ENCODE data around the gene C1QTNF6. TPM values are rescaled to one million over a fixed set of nuclear protein-coding genes. Genes with fewer than 3 reads are reported as not detected.
A peak's percentile ranks its signal among the peaks of the same experiment; 100 is the strongest.

C1QTNF6 gene
- total RNA-seq, 1 experiment from 2014 or later = 15.2 TPM

GRCh38 chr22:37176464-37177061 lies 11.5 kb downstream of the C1QTNF6 start:
- no peak overlapping the region for H2AFZ ChIP-seq (ENCODE audit: low read depth, low read length, poor library complexity, severe bottlenecking)
- POLR2A ChIA-PET = interaction anchor here (2.3 kb wide), 1 partner anchor 11 kb away, joined by 12 read pairs; the partner anchor contains the start of gene C1QTNF6
- no peak overlapping the region for H3K4me3 ChIP-seq (replicated peaks in 1 of 2; ENCODE audit: low read depth in 1 of 2, low read length in 2 of 2)
- peak; percentile 32; the same call in 1 of the 2 replicates for ATAC-seq
- H3K9me3 ChIP-seq (ENCODE audit: control insufficient read depth in 1 of 2, insufficient read depth in 1 of 2, low read depth in 1 of 2, low read length in 2 of 2) = no peaks in the 10 kb centered on the region
- no peak overlapping the region for H3K9ac ChIP-seq (ENCODE audit: low read length)
- no peaks in the 10 kb centered on the region for H3K79me2 ChIP-seq (ENCODE audit: insufficient read depth, low read length)
- no peaks in the 10 kb centered on the region for H4K20me1 ChIP-seq (ENCODE audit: insufficient read depth)
- no peaks in the 10 kb centered on the region for H3K27me3 ChIP-seq (ENCODE audit: insufficient read depth, low read length)
- no peak overlapping the region for H3K4me2 ChIP-seq (ENCODE audit: low read length)
- no peak overlapping the region for H3K27ac ChIP-seq (ENCODE audit: low read depth, low read length)
- peaks cover 2 to 18% of the 10 kb centered on the region in 2 experiments; a peak in 3 of 4 replicates for H3K4me1 ChIP-seq (ENCODE audit: control insufficient read depth in 1 of 2, insufficient read depth in 2 of 2, low read length in 2 of 2)
- intact Hi-C loops (cut with micrococcal nuclease) = no loop called here
- RAD21 ChIA-PET (ENCODE audit: low non-redundant PET in 1 of 2, low total read pairs in 2 of 2, uncharacterized antibody in 2 of 2, unreplicated experiment in 2 of 2) = no interaction called here
- no peak for DNase-seq (ENCODE audit: low read depth, low spot score)
- no peaks in the 10 kb centered on the region for H3K9me2 ChIP-seq (ENCODE audit: insufficient read depth)
- BruUV-seq (replicated peaks) = no TSS peak
- no peak for TF ChIP-seq SP1 (IDR thresholded peaks at IDR 0.05; ENCODE audit: low read depth)
- no peak for TF ChIP-seq RAD21 (IDR thresholded peaks at IDR 0.05; ENCODE audit: low read depth)
- TF ChIP-seq, protein P1, sequence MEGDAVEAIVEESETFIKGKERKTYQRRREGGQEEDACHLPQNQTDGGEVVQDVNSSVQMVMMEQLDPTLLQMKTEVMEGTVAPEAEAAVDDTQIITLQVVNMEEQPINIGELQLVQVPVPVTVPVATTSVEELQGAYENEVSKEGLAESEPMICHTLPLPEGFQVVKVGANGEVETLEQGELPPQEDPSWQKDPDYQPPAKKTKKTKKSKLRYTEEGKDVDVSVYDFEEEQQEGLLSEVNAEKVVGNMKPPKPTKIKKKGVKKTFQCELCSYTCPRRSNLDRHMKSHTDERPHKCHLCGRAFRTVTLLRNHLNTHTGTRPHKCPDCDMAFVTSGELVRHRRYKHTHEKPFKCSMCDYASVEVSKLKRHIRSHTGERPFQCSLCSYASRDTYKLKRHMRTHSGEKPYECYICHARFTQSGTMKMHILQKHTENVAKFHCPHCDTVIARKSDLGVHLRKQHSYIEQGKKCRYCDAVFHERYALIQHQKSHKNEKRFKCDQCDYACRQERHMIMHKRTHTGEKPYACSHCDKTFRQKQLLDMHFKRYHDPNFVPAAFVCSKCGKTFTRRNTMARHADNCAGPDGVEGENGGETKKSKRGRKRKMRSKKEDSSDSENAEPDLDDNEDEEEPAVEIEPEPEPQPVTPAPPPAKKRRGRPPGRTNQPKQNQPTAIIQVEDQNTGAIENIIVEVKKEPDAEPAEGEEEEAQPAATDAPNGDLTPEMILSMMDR (IDR thresholded peaks at IDR 0.05 in 2 of 3, conservative IDR thresholded peaks at IDR 0.05 in 1 of 3; ENCODE audit: borderline replicate concordance in 1 of 3, insufficient read depth in 1 of 3, low read depth in 2 of 3, low read length in 2 of 3) = no peak
- no peak for TF ChIP-seq ATF3 (IDR thresholded peaks at IDR 0.05)
- TF ChIP-seq SRF (IDR thresholded peaks at IDR 0.05; ENCODE audit: low read depth) = no peak
- TF ChIP-seq SIN3A (IDR thresholded peaks at IDR 0.05; ENCODE audit: low read depth) = no peak
- TF ChIP-seq EZH2 (IDR thresholded peaks at IDR 0.05) = no peak
- TF ChIP-seq ELF1 (IDR thresholded peaks at IDR 0.05; ENCODE audit: borderline replicate concordance, low read depth) = no peak
- TF ChIP-seq CEBPB (IDR thresholded peaks at IDR 0.05; ENCODE audit: low read depth) = no peak
- TF ChIP-seq POLR2AphosphoS5 (IDR thresholded peaks at IDR 0.05; ENCODE audit: low read depth, low read length) = no peak
- TF ChIP-seq JUND (IDR thresholded peaks at IDR 0.05) = no peak
- no peak for TF ChIP-seq ZFX (IDR thresholded peaks at IDR 0.05)
- no peak for TF ChIP-seq REST (IDR thresholded peaks at IDR 0.05; ENCODE audit: low read depth)
- no peak for TF ChIP-seq ZNF274 (IDR thresholded peaks at IDR 0.05; ENCODE audit: low read depth, low read length)
- TF ChIP-seq, protein P2, sequence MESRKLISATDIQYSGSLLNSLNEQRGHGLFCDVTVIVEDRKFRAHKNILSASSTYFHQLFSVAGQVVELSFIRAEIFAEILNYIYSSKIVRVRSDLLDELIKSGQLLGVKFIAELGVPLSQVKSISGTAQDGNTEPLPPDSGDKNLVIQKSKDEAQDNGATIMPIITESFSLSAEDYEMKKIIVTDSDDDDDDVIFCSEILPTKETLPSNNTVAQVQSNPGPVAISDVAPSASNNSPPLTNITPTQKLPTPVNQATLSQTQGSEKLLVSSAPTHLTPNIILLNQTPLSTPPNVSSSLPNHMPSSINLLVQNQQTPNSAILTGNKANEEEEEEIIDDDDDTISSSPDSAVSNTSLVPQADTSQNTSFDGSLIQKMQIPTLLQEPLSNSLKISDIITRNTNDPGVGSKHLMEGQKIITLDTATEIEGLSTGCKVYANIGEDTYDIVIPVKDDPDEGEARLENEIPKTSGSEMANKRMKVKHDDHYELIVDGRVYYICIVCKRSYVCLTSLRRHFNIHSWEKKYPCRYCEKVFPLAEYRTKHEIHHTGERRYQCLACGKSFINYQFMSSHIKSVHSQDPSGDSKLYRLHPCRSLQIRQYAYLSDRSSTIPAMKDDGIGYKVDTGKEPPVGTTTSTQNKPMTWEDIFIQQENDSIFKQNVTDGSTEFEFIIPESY (IDR thresholded peaks at IDR 0.05; ENCODE audit: extremely low read depth, insufficient replicate concordance, low read length) = no peak
- TF ChIP-seq FOSL1 (IDR thresholded peaks at IDR 0.05; ENCODE audit: low read depth) = no peak
- no peak for TF ChIP-seq EZH2phosphoT487 (IDR thresholded peaks at IDR 0.05; ENCODE audit: borderline replicate concordance)
- CTCF ChIA-PET = no interaction called here
- no peaks in the 10 kb centered on the region for H3K36me3 ChIP-seq (ENCODE audit: control insufficient read depth in 1 of 2, insufficient read depth in 2 of 2, low read length in 2 of 2)

Measured in HCT116 (cell line).